WI38 (cell line): ENCODE results near the gene SEMA3E.

Experiments
- H3K4me3 ChIP-seq: 2 replicates; pipeline ENCODE4 v1.5.1; 2011; ENCODE audit warnings: low read depth, mild to moderate bottlenecking, control low read depth, low read length
- TF ChIP-seq, protein P1 (sequence below): IDR thresholded peaks from 2 replicates; pipeline ENCODE4 v1.5.1; 2012; ENCODE audit warnings: low read depth, mild to moderate bottlenecking, control low read depth, low read length

The SEMA3E gene

DNA sequence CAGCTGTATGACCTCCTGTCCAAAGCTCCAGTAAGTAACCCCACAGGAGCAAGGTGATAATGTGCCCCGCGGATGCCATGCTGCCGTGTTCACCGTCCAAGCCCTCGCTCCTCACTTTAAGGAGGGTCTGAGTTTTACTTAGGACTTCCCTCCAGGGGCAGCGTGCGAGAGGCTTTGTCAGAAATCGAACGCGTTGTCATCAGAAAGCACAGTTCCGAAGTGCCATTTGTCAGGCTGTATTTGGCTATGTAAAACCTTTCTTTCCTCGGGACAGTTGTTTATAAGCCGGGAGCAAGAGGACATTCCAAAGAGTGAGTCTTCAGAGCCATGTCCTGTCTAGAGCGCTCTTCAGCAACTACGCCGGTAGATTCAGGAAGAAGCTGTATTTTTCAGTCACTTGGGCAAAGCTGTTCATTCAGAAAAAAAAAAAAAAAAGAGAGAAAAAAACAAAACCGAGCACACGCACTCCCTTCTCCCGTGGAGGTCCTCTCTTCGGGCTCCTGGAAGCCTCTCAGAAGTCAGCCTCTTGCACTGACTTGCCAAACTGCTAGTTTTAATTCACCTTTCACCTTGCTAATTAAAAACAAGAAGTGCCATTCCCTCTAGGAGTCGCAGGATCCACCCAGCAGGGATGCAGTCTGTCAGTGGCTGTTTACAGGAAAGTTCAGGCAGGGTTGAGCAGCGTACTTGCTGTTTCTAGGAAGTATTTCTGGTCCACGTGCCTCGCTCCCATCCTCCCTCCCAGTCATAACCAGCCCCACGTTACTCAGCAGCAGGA is at the start of gene SEMA3E:
TSS of gene SEMA3E (minus strand) at position 676 of the 778 bp plus-strand sequence.
- TF ChIP-seq, protein P1, sequence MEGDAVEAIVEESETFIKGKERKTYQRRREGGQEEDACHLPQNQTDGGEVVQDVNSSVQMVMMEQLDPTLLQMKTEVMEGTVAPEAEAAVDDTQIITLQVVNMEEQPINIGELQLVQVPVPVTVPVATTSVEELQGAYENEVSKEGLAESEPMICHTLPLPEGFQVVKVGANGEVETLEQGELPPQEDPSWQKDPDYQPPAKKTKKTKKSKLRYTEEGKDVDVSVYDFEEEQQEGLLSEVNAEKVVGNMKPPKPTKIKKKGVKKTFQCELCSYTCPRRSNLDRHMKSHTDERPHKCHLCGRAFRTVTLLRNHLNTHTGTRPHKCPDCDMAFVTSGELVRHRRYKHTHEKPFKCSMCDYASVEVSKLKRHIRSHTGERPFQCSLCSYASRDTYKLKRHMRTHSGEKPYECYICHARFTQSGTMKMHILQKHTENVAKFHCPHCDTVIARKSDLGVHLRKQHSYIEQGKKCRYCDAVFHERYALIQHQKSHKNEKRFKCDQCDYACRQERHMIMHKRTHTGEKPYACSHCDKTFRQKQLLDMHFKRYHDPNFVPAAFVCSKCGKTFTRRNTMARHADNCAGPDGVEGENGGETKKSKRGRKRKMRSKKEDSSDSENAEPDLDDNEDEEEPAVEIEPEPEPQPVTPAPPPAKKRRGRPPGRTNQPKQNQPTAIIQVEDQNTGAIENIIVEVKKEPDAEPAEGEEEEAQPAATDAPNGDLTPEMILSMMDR = no peak
- no peak within 1 kb of the TSS for H3K4me3 ChIP-seq

DNA sequence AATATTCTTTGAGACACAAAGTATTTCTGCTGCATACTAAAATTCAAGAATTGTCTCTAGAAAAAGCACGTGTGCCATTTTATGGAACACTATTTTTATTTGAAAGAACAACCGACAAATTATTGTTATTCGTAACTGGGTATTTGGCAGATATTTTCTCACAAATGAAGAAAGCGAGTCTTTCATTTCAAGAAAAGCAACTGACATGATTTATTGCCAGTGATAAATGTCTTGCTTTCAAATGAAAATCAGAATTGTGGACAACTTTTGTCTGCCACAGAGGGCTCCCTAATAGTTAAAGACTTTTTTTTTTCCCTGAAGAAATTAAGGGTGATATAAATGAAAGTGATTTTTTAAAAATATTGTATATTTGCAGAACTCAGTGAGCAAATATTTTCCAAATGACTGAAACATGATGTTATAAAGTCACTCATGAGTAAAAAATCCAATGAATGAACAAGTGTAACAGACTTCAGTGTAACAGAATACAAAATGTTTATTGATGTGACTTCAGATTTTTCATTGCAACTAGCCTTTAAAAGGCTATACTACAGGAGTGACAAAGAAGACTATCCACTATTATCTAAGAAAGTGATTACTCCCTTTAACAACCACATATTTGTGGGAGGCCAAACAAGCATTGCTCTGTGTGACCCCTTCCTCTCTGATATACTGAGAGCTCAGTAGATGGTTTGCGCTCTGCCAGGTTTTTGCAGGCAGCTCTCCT is 49.0 kb upstream of the SEMA3E start:
- TF ChIP-seq, protein P1 = no peak
- H3K4me3 ChIP-seq = no peak overlapping the region

DNA sequence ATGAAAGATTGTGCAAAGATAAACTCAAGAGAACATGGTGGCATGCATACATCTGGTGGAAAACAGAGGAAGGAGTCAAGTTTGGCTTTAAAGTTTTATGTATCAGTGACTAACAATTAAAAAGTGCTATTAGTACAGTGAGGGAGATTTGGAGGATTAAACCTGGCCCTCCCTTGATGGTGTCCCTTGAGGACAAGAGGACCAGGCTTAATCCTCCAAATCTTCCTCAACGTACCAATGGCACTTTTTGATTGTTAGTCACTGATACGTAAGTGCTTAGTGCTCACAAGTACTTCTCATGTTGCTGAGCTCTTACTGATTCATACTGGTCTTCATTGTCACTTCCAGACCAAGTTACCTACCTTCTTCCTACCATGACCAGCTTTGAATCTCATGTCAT is 47.2 kb upstream of the SEMA3E start:
- TF ChIP-seq, protein P1 = no peak
- no peak overlapping the region for H3K4me3 ChIP-seq

DNA sequence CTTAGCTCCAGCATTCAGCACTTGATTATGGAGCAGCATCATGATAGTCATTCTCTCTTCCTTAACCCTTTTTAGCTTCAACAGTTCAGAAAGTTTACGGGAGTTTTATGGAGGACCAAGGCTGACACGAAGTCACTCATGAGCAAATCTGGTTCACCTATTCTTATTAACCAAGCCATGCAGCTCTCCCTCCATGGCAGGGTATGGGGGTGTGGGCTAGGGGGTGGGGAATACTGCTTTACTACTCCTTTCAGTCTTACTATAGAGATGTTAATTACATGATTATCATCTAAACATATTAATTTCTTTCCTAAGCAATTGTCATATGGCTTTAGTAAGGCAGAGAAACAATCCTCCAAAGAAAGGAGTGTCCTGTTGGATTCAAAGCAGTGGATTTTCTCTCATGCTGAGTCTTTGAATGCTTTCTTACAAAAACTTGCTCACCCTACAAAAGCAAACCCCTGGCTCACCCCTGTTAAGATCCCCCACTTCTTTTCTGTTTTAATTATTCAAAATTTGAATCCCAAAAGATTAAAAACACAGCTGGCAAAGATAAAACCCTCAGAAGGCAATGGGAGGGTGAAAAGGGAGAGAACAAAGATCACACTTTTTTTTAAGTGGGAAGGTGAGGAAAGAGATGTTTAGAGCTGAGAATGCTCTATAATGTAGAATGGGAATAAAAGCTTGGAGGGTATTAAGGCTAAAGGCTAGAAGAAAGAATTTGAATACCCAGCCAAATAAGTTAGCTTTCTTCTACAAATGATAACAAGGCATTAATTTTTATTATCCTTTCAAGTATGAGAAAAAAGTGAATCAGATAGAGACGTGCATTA is 46.4 kb upstream of the SEMA3E start:
- no peak overlapping the region for H3K4me3 ChIP-seq
- TF ChIP-seq, protein P1 = no peak

DNA sequence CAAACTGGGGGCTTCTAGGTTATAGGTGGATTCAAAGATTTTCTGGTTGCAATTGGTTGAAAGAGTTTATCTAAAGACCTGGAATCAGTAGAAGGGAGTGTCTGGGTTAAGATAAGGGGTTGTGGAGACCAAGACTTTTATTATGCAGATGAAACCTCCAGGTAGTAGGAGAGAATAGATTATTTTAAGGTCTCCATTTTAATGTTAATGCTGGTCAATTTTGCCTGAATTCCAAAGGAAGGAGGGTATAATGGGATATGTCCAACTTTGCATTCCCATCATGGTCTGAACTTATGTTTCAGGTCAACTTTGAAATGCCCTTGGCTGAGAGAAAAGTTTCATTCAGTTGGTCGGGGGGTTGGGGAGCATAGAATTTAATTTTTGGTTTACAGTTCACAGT is 44.3 kb upstream of the SEMA3E start:
- TF ChIP-seq, protein P1 = no peak
- no peak overlapping the region for H3K4me3 ChIP-seq

DNA sequence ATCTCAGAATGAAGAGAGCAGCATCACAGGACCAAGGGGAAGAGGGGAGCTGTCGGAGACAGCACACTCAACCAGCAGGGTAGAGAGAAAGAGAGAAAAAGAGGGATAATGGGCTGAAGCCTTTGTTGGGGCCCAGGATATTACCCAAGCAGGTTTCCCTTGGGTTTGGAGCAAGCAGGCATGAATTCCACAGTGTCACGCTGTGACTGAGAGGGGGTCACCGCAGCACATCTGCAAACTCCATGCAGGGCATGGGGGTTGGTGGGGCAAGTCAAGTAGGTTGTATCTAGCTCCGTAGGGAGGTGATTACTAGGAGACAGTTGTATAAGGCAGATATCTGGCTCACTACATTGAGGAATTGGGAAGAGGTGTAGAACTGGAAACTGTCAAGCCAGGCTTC is 42.2 kb upstream of the SEMA3E start:
- TF ChIP-seq, protein P1 = no peak
- no peak overlapping the region for H3K4me3 ChIP-seq
